IPS-NIHi7 (cell line): ENCODE measurements around the gene ITPRIPL2.

Experiments
- DNase-seq: peaks from one replicate; pipeline ENCODE4 v3.0.0; 2012; ENCODE audit warnings: mixed read lengths; ENCODE audit errors: extremely low spot score

The ITPRIPL2 gene

GRCh38 chr16:19093631-19094541 lies 19.9 kb upstream of the ITPRIPL2 start:
- no peak for DNase-seq

GRCh38 chr16:19094542-19095365 lies 19.0 kb upstream of the ITPRIPL2 start:
- no peak for DNase-seq

GRCh38 chr16:19095654-19096053 lies 18.1 kb upstream of the ITPRIPL2 start:
- no peak for DNase-seq

GRCh38 chr16:19098173-19098572 lies 15.6 kb upstream of the ITPRIPL2 start:
- DNase-seq = no peak

GRCh38 chr16:19102187-19102872 lies 11.4 kb upstream of the ITPRIPL2 start:
- no peak for DNase-seq

- DNase-seq = no peak
These were observed 9.2 kb upstream of the ITPRIPL2 start for GRCh38 chr16:19104607-19105006.

GRCh38 chr16:19105131-19105530 lies 8.6 kb upstream of the ITPRIPL2 start:
- DNase-seq = no peak

GRCh38 chr16:19105891-19106624 lies 7.7 kb upstream of the ITPRIPL2 start:
- DNase-seq = no peak

GRCh38 chr16:19106625-19107020 lies 7.1 kb upstream of the ITPRIPL2 start:
- DNase-seq = no peak

- DNase-seq = no peak
These were observed 5.1 kb upstream of the ITPRIPL2 start for GRCh38 chr16:19108409-19109287.

GRCh38 chr16:19109288-19109664 lies 4.5 kb upstream of the ITPRIPL2 start:
- DNase-seq = no peak

GRCh38 chr16:19110537-19111360 lies 3.0 kb upstream of the ITPRIPL2 start:
- DNase-seq = no peak

GRCh38 chr16:19112099-19112407 lies 1.7 kb upstream of the ITPRIPL2 start:
- no peak for DNase-seq

GRCh38 chr16:19114359-19115147 lies 789 bp downstream of the ITPRIPL2 start:
- peak; percentile 53 for DNase-seq

- no peak for DNase-seq
These were observed 1.6 kb downstream of the ITPRIPL2 start for GRCh38 chr16:19115148-19116021.

- DNase-seq = no peak
These were observed 3.1 kb downstream of the ITPRIPL2 start for GRCh38 chr16:19116711-19117449.

- no peak for DNase-seq
These were observed 5.2 kb downstream of the ITPRIPL2 start for GRCh38 chr16:19118938-19119431.
